ACHN (cell line): ENCODE data around the gene GPC5.

Source experiments
- DNase-seq: peaks from one replicate; pipeline ENCODE4 v3.0.0-alpha.2; 2015
- in situ Hi-C: cut with HindIII; loops from 2 replicates; pipeline ENCODE4 v1.10.0; 2017; ENCODE audit warnings: low sequenced_read_pairs, low pct_ligation_motif_present, low pct_unique_long_range_greater_than_20kb

Gene GPC5

GRCh38 chr13:91946498-91947070 lies 548.2 kb downstream of the GPC5 start:
- DNase-seq: peak; percentile 36
- in situ Hi-C loops: no loop called here

GRCh38 chr13:91948736-91949135 lies 550.3 kb downstream of the GPC5 start:
- no peak for DNase-seq
- in situ Hi-C loops: no loop called here

- no peak for DNase-seq
- in situ Hi-C loops: no loop called here
Measured at GRCh38 chr13:91950803-91951202, 552.4 kb downstream of the GPC5 start.

GRCh38 chr13:91955546-91956355 lies 557.3 kb downstream of the GPC5 start:
- in situ Hi-C loops: no loop called here
- no peak for DNase-seq

- no peak for DNase-seq
- in situ Hi-C loops: no loop called here
Measured at GRCh38 chr13:91960947-91961346, 562.5 kb downstream of the GPC5 start.

GRCh38 chr13:91962946-91963345 lies 564.5 kb downstream of the GPC5 start:
- DNase-seq: no peak
- in situ Hi-C loops: no loop called here

- in situ Hi-C loops: no loop called here
- DNase-seq: no peak
Measured at GRCh38 chr13:91965511-91965910, 567.1 kb downstream of the GPC5 start.

- in situ Hi-C loops: no loop called here
- DNase-seq: no peak
Measured at GRCh38 chr13:91978571-91978970, 580.1 kb downstream of the GPC5 start.

- in situ Hi-C loops: no loop called here
- no peak for DNase-seq
Measured at GRCh38 chr13:91986761-91987483, 588.5 kb downstream of the GPC5 start.

- in situ Hi-C loops: no loop called here
Measured at GRCh38 chr13:91988331-91988730, 589.9 kb downstream of the GPC5 start.

GRCh38 chr13:92012787-92013186 lies 614.4 kb downstream of the GPC5 start:
- DNase-seq: no peak
- in situ Hi-C loops: no loop called here

More at GRCh38 chr13:91988331-91988730, 589.9 kb downstream of the GPC5 start:
- DNase-seq: no peak

GRCh38 chr13:92017737-92018136 lies 619.3 kb downstream of the GPC5 start:
- DNase-seq: no peak
- in situ Hi-C loops: no loop called here

- no peak for DNase-seq
- in situ Hi-C loops: no loop called here
Measured at GRCh38 chr13:92028695-92029094, 630.3 kb downstream of the GPC5 start.

- DNase-seq: no peak
- in situ Hi-C loops: no loop called here
Measured at GRCh38 chr13:92029641-92030040, 631.2 kb downstream of the GPC5 start.

- no peak for DNase-seq
- in situ Hi-C loops: no loop called here
Measured at GRCh38 chr13:92038905-92039304, 640.5 kb downstream of the GPC5 start.

GRCh38 chr13:92042522-92042921 lies 644.1 kb downstream of the GPC5 start:
- no peak for DNase-seq
- in situ Hi-C loops: no loop called here

GRCh38 chr13:92044351-92044750 lies 645.9 kb downstream of the GPC5 start:
- in situ Hi-C loops: no loop called here
- DNase-seq: no peak

- in situ Hi-C loops: no loop called here
- no peak for DNase-seq
Measured at GRCh38 chr13:92054389-92054788, 656.0 kb downstream of the GPC5 start.

GRCh38 chr13:92074658-92075057 lies 676.2 kb downstream of the GPC5 start:
- DNase-seq: peak; percentile 22
- in situ Hi-C loops: no loop called here
